ENCODE measurements around the gene NFX1. TPM values are rescaled to one million over a fixed set of nuclear protein-coding genes. Genes with fewer than 3 reads are reported as not detected.

Gene NFX1
- total and polyA plus RNA-seq, 4 donors: 13.7 to 27.9 (median 14.6) TPM

DNA sequence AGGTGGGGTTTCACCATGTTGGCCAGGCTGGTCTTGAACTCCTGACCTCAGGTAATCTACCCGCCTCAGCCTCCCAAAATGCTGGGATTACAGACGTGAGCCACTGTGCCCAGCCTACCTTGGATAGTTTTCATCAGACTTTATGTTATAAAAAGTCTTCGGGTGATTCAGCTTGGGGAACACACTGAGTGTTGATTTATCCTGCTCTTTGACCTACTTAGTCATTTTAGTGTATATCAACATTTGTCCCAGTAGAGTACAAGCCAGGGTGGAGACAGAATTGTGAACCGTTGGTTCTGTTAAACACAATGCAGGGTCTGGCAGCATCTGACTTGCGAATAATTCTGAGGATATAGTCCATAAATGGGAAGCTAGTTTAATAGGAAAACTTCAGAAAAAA, 39.7 kb downstream of the NFX1 start:
- H3K36me3 ChIP-seq (ENCODE audit: control insufficient read depth in 4 of 4, insufficient read depth in 3 of 4, low read depth in 1 of 4, low read length in 3 of 4): peaks cover 10 to 46% (median 25%) of the 10 kb centered on the region in 4 donors
- TF ChIP-seq HNF4A (conservative IDR thresholded peaks at IDR 0.05) (peak in 1 of 2 donors; percentile 10), HNF4G (IDR thresholded peaks at IDR 0.05) (no peak)

DNA sequence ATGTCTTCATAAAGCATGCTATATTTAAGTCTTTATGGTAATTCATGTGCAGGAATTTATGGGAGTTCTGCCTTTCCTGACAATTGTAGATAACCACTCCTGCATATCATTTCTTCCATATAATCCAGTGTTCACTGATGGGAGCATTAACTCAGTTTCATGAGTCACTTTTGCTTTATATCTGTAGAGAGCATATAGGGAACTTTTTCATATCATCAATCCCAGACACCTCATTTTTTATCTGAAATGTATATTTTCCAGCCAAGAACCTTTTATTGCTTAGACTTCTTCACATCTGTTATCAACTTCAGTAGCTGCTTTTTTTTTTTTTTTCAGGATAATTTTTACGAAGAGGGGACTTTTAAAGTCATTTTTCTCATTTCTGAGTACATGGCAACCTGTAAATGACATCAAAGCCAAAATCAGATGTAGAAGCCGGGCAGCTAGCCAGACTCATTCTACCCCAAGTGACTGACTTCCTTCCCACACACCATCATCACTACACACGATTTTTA, 41.1 kb downstream of the NFX1 start:
- no peak for TF ChIP-seq EGR1 (IDR thresholded peaks at IDR 0.05; ENCODE audit: low read depth in 2 of 2)
- TF ChIP-seq, protein P1, sequence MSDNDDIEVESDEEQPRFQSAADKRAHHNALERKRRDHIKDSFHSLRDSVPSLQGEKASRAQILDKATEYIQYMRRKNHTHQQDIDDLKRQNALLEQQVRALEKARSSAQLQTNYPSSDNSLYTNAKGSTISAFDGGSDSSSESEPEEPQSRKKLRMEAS (IDR thresholded peaks at IDR 0.05): no peak
- no peak overlapping the region for H3K9ac ChIP-seq (ENCODE audit: low read depth in 1 of 2, low read length in 2 of 2)
- H3K4me3 ChIP-seq (ENCODE audit: low read depth in 1 of 3, low read length in 3 of 3): no peak overlapping the region
- H3K9me3 ChIP-seq (ENCODE audit: control insufficient read depth in 4 of 4, low read length in 3 of 4): no peaks in the 10 kb centered on the region
- no peaks in the 10 kb centered on the region for H3K27me3 ChIP-seq (ENCODE audit: control insufficient read depth in 4 of 4, insufficient read depth in 4 of 4, low read length in 3 of 4)
- H3K36me3 ChIP-seq (ENCODE audit: control insufficient read depth in 4 of 4, insufficient read depth in 3 of 4, low read depth in 1 of 4, low read length in 3 of 4): peaks cover 13 to 45% (median 29%) of the 10 kb centered on the region in 4 donors
- H3K27ac ChIP-seq (ENCODE audit: low read depth in 1 of 2, low read length in 2 of 2): no peak overlapping the region
- 86% methylated on average over 3 of the region's 3 CpGs for WGBS
- no peak for DNase-seq (ENCODE audit: low spot score)
- H3K4me1 ChIP-seq (ENCODE audit: control insufficient read depth in 4 of 4, insufficient read depth in 4 of 4, low read length in 3 of 4): peaks cover 5 to 12% (median 7%) of the 10 kb centered on the region in 4 donors

More for the DNA sequence above, 39.7 kb downstream of the NFX1 start:
- H3K4me3 ChIP-seq (ENCODE audit: low read depth in 1 of 3, low read length in 3 of 3): no peak overlapping the region
- no peaks in the 10 kb centered on the region for H3K27me3 ChIP-seq (ENCODE audit: control insufficient read depth in 4 of 4, insufficient read depth in 4 of 4, low read length in 3 of 4)
- no peak for DNase-seq (ENCODE audit: low spot score)
- peaks cover 5 to 12% (median 7%) of the 10 kb centered on the region in 4 donors for H3K4me1 ChIP-seq (ENCODE audit: control insufficient read depth in 4 of 4, insufficient read depth in 4 of 4, low read length in 3 of 4)
- H3K9ac ChIP-seq (ENCODE audit: low read depth in 1 of 2, low read length in 2 of 2): no peak overlapping the region
- 70% methylated on average over 5 of the region's 5 CpGs for WGBS
- H3K27ac ChIP-seq (ENCODE audit: low read depth in 1 of 2, low read length in 2 of 2): peak overlapping the region in 1 of 2 donors; percentile 27
- no peaks in the 10 kb centered on the region for H3K9me3 ChIP-seq (ENCODE audit: control insufficient read depth in 4 of 4, low read length in 3 of 4)

DNA sequence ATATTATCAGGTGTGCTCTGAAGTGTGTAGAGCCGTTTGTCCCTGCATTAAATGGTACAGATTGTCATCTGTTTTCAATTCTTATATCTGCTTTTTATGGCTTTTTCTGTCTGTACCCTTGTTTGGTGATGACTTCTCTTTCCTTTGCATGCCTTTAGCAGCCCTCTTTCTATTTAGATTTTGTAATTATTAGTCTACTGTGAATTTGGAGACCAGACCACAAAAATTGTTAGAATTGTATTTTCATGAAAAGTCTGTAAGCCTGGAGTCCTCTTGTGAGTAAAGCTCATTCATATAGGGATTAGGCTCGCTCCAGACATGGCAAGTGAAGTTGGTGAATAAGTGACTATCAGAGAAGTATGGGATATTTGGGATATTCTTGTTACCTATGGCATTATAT, 41.7 kb downstream of the NFX1 start:
- no peak for DNase-seq (ENCODE audit: low spot score)
- Histone ChIP-seq H3K27ac (ENCODE audit: low read depth in 1 of 2, low read length in 2 of 2) (no peak overlapping the region), H3K9me3 (ENCODE audit: control insufficient read depth in 4 of 4, low read length in 3 of 4) (no peaks in the 10 kb centered on the region), H3K4me1 (ENCODE audit: control insufficient read depth in 4 of 4, insufficient read depth in 4 of 4, low read length in 3 of 4) (peaks cover 5 to 12% (median 7%) of the 10 kb centered on the region in 4 donors), H3K4me3 (ENCODE audit: low read depth in 1 of 3, low read length in 3 of 3) (no peak overlapping the region), H3K36me3 (ENCODE audit: control insufficient read depth in 4 of 4, insufficient read depth in 3 of 4, low read depth in 1 of 4, low read length in 3 of 4) (peaks cover 15 to 46% (median 30%) of the 10 kb centered on the region in 4 donors), H3K27me3 (ENCODE audit: control insufficient read depth in 4 of 4, insufficient read depth in 4 of 4, low read length in 3 of 4) (no peaks in the 10 kb centered on the region), H3K9ac (ENCODE audit: low read depth in 1 of 2, low read length in 2 of 2) (no peak overlapping the region)
- TF ChIP-seq FOXA1 (IDR thresholded peaks at IDR 0.05): no peak
- TF ChIP-seq NR2F2 (IDR thresholded peaks at IDR 0.05): no peak
- TF ChIP-seq EGR1 (IDR thresholded peaks at IDR 0.05; ENCODE audit: low read depth in 2 of 2): no peak
- no peak for TF ChIP-seq JUND (IDR thresholded peaks at IDR 0.05)
- TF ChIP-seq HNF4G (IDR thresholded peaks at IDR 0.05): no peak
- TF ChIP-seq SP1 (IDR thresholded peaks at IDR 0.05): no peak
- no peak for TF ChIP-seq GABPA (IDR thresholded peaks at IDR 0.05 in 1 of 2, conservative IDR thresholded peaks at IDR 0.05 in 1 of 2)
- TF ChIP-seq YY1 (IDR thresholded peaks at IDR 0.05): no peak
- TF ChIP-seq, protein P2, sequence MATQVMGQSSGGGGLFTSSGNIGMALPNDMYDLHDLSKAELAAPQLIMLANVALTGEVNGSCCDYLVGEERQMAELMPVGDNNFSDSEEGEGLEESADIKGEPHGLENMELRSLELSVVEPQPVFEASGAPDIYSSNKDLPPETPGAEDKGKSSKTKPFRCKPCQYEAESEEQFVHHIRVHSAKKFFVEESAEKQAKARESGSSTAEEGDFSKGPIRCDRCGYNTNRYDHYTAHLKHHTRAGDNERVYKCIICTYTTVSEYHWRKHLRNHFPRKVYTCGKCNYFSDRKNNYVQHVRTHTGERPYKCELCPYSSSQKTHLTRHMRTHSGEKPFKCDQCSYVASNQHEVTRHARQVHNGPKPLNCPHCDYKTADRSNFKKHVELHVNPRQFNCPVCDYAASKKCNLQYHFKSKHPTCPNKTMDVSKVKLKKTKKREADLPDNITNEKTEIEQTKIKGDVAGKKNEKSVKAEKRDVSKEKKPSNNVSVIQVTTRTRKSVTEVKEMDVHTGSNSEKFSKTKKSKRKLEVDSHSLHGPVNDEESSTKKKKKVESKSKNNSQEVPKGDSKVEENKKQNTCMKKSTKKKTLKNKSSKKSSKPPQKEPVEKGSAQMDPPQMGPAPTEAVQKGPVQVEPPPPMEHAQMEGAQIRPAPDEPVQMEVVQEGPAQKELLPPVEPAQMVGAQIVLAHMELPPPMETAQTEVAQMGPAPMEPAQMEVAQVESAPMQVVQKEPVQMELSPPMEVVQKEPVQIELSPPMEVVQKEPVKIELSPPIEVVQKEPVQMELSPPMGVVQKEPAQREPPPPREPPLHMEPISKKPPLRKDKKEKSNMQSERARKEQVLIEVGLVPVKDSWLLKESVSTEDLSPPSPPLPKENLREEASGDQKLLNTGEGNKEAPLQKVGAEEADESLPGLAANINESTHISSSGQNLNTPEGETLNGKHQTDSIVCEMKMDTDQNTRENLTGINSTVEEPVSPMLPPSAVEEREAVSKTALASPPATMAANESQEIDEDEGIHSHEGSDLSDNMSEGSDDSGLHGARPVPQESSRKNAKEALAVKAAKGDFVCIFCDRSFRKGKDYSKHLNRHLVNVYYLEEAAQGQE (IDR thresholded peaks at IDR 0.05): no peak
- TF ChIP-seq, protein P3, sequence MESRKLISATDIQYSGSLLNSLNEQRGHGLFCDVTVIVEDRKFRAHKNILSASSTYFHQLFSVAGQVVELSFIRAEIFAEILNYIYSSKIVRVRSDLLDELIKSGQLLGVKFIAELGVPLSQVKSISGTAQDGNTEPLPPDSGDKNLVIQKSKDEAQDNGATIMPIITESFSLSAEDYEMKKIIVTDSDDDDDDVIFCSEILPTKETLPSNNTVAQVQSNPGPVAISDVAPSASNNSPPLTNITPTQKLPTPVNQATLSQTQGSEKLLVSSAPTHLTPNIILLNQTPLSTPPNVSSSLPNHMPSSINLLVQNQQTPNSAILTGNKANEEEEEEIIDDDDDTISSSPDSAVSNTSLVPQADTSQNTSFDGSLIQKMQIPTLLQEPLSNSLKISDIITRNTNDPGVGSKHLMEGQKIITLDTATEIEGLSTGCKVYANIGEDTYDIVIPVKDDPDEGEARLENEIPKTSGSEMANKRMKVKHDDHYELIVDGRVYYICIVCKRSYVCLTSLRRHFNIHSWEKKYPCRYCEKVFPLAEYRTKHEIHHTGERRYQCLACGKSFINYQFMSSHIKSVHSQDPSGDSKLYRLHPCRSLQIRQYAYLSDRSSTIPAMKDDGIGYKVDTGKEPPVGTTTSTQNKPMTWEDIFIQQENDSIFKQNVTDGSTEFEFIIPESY (IDR thresholded peaks at IDR 0.05): no peak
- no peak for TF ChIP-seq HNF4A (conservative IDR thresholded peaks at IDR 0.05)
- TF ChIP-seq, protein P4, sequence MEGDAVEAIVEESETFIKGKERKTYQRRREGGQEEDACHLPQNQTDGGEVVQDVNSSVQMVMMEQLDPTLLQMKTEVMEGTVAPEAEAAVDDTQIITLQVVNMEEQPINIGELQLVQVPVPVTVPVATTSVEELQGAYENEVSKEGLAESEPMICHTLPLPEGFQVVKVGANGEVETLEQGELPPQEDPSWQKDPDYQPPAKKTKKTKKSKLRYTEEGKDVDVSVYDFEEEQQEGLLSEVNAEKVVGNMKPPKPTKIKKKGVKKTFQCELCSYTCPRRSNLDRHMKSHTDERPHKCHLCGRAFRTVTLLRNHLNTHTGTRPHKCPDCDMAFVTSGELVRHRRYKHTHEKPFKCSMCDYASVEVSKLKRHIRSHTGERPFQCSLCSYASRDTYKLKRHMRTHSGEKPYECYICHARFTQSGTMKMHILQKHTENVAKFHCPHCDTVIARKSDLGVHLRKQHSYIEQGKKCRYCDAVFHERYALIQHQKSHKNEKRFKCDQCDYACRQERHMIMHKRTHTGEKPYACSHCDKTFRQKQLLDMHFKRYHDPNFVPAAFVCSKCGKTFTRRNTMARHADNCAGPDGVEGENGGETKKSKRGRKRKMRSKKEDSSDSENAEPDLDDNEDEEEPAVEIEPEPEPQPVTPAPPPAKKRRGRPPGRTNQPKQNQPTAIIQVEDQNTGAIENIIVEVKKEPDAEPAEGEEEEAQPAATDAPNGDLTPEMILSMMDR (IDR thresholded peaks at IDR 0.05; ENCODE audit: low read depth, low read length, missing input control): no peak
- no peak for TF ChIP-seq FOXA2 (IDR thresholded peaks at IDR 0.05)
- TF ChIP-seq RXRA (IDR thresholded peaks at IDR 0.05): no peak
- no peak for TF ChIP-seq RAD21 (IDR thresholded peaks at IDR 0.05)
- TF ChIP-seq TAF1 (conservative IDR thresholded peaks at IDR 0.05): no peak
- TF ChIP-seq, protein P5, sequence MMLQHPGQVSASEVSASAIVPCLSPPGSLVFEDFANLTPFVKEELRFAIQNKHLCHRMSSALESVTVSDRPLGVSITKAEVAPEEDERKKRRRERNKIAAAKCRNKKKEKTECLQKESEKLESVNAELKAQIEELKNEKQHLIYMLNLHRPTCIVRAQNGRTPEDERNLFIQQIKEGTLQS (IDR thresholded peaks at IDR 0.05): no peak
- TF ChIP-seq, protein P1 (IDR thresholded peaks at IDR 0.05): no peak
- 82% methylated on average over 2 of the region's 2 CpGs for WGBS

Measured in liver (tissue), 9 donors.